Fibroblast of villous mesenchyme (primary cell): Measurements from ENCODE around the gene STIM1. TPM values are rescaled to one million over a fixed set of nuclear protein-coding genes. Genes with fewer than 3 reads are reported as not detected.
A peak's percentile ranks its signal among the peaks of the same experiment; 100 is the strongest.

Experiments
- DNase-seq: peaks from one replicate; pipeline ENCODE4 v3.0.0-alpha.2; 2010; ENCODE audit warnings: low read depth
- H3K4me3 ChIP-seq: 2 replicates; pipeline ENCODE4 v1.5.1; 2011; ENCODE audit warnings: low read depth, mild to moderate bottlenecking, low read length
- total RNA-seq: library from RNA; depleted of rRNA; stranded (reverse); fragments of >200 nt; gene quantifications from 2 replicates; pipeline ENCODE4 v1.2.3, GENCODE V29; 2012
- TF ChIP-seq, protein P1 (sequence below): IDR thresholded peaks from 2 replicates; pipeline ENCODE4 v1.5.1; 2012; ENCODE audit warnings: low read depth, mild to moderate bottlenecking, low read length; ENCODE audit not compliant: insufficient read depth

The STIM1 gene
- total RNA-seq, 1 donor, result 36.7 TPM

DNA sequence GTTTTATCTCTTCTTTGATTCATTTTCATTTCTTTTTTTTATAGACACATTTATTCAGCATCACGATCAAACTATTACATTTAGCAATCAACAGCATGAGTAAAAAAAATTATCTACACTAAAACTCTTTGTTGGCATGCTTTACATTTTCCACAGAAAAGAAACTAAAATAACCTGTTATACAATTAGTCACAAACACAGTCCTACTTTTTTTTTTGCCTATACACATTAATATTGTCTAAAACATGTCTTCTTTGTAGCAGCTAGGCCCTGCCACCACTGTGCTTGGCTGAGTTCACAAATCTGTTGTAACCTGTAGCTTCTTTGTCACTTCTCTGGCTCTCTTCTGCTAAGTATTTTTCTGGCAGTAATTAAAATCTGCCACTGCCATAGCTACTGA lies 117.0 kb downstream of the STIM1 start:
- no peak overlapping the region for H3K4me3 ChIP-seq
- TF ChIP-seq, protein P1, sequence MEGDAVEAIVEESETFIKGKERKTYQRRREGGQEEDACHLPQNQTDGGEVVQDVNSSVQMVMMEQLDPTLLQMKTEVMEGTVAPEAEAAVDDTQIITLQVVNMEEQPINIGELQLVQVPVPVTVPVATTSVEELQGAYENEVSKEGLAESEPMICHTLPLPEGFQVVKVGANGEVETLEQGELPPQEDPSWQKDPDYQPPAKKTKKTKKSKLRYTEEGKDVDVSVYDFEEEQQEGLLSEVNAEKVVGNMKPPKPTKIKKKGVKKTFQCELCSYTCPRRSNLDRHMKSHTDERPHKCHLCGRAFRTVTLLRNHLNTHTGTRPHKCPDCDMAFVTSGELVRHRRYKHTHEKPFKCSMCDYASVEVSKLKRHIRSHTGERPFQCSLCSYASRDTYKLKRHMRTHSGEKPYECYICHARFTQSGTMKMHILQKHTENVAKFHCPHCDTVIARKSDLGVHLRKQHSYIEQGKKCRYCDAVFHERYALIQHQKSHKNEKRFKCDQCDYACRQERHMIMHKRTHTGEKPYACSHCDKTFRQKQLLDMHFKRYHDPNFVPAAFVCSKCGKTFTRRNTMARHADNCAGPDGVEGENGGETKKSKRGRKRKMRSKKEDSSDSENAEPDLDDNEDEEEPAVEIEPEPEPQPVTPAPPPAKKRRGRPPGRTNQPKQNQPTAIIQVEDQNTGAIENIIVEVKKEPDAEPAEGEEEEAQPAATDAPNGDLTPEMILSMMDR, result no peak
- DNase-seq, result no peak

DNA sequence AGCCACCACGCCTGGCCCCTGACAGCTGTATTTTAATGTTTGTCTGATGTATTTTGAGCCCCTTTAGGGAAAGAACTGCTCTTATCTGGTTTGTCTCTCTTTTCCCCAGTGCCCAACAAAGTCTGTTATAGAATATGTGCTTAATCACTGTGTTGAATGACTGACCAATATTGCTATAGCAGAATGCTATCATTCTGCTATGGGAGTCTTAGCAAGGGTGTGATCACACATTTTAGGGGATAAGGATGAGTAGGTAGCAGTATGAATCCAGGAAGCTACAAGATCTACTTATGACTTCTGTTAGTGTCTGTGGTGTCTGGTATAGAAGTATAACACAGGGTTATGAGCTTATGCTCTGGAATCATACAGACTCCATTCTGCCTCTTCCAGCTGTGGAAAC lies 121.6 kb downstream of the STIM1 start:
- DNase-seq, result no peak
- TF ChIP-seq, protein P1, result no peak
- H3K4me3 ChIP-seq, result no peak overlapping the region

DNA sequence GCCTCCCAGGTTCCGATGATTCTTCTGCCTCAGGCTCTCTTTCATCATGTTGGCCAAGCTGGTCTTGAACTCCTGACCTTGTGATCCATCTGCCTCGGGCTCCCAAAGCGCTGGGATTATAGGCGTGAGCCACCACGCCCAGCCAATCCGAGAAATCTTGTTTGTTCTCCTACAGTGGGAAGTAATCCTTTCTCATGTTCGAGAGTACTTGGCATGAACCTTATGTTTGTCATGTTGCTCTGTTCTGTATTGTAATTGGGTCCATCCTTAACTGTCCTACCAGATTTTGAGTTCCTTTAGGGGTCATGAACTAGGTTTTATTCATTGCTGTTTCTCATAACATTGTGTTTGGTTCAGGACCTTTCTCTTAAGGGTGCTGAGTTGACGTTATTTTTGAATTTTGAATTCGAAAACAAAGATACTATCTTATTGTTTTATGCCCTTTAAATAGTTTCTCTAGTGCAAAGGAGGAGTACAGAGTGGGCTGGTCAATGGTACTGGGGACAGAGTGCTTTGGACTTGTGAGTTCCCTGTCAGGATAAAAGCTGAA lies 125.7 kb downstream of the STIM1 start:
- no peak overlapping the region for H3K4me3 ChIP-seq
- DNase-seq, result peak; percentile 87
- TF ChIP-seq, protein P1, result no peak

DNA sequence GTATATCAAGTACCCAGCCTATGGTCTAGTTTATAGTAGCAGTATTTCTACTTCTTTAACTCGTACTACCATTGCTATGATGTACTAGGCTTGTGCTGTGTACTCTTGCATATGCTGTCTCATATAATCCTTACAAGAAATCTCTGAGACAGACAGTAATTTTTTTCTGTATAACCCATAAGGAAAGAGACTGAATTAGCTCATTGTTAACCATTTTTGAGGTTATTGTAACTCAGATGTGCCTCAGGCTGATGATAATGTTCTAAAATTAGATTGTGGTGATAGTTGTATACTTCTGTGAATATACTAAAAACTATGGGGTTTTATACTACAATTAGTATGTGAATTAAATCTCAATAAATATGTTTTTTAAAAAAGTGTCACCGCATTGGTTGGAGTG lies 127.0 kb downstream of the STIM1 start:
- no peak overlapping the region for H3K4me3 ChIP-seq
- no peak for DNase-seq
- TF ChIP-seq, protein P1, result no peak

DNA sequence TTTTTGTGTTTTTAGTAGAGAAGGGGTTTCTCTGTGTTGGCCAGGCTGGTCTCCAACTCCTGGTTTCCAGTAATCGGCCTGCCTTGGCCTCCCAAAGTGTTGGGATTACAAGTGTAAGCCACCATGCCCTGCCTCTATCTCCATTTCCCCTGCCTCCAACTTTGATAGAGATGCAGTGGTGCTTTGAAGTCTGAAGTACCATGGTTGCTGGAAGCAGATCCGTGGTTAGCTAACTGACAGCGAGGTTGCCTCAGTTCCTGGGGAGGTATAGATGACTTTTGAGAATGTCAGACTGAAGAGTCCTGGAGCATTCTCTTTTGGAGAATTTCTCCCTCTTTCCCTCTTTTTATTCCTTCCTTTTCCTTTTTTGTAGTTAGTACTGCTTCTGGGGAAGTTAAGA lies 127.6 kb downstream of the STIM1 start:
- DNase-seq, result no peak
- TF ChIP-seq, protein P1, result no peak
- no peak overlapping the region for H3K4me3 ChIP-seq

DNA sequence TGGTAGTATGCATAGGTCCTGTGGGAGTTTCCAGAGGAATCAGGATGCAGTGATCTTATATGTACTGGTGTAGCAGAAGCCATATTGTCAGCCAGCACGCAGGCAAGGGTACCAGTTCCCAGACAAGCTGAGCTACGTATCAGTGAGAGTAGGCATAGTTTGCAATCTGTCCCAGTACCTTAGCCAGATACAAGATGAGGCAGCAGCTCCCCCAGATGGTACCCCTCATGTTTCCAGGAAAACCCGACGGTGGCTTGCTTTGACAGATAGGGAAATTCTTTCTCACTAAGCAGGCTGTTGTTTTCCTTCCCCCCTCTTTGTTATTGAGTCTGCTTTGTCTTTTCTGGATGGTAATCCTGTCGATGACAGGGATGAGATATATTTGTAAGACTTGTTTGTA lies 129.4 kb downstream of the STIM1 start:
- no peak overlapping the region for H3K4me3 ChIP-seq
- DNase-seq, result peak; percentile 42
- TF ChIP-seq, protein P1, result peak; percentile 24

DNA sequence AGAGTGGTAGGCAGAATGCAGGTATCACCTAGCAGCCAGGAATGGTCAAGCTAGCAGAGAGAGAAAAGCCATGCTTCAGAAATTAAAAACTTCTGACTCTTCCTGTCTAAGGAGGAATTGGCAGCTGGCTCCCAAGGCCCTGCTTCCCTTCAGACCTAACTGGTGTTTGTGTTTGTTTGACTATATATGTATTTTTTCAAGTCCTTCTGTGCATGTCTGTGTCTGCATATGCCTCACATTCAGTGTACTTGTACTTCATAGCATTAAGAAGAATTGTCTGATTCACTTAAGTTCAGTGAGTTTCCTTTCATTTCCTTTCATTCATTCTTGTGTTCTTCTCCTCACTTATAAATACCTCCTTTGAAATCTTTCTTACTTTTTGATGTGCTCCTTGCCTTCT lies 130.2 kb downstream of the STIM1 start:
- no peak for DNase-seq
- H3K4me3 ChIP-seq, result no peak overlapping the region
- TF ChIP-seq, protein P1, result no peak
